Measurements from ENCODE around the gene ARHGAP29.

DNA sequence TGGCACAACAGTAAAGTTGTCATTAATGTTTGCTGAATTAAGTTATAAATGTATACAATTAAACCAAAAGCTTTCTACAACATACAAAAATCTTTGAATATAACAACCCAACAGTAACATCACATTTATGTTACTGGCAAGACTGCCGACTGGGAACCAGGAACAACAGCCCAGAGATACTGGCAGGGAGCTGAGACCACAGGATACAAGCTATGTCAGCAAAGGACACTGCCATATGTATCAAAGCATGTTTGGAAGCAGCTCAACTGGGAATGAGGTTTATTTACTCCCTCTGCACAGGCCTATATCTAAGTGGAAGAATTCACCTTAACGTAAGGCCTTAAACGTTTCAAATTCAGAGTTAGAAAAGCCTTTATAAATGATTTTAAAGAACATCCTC lies 50.4 kb downstream of the ARHGAP29 start:
- TF ChIP-seq EZH2 (IDR thresholded peaks at IDR 0.05; ENCODE audit: insufficient read depth, poor library complexity, severe bottlenecking), result no peak
- TF ChIP-seq EZH2phosphoT487 (IDR thresholded peaks at IDR 0.05; ENCODE audit: insufficient read depth, low read depth), result no peak
